Prostate gland (tissue), 2 donors: ENCODE data around the gene OR1I1.

Experiments
- POLR2A ChIP-seq: fragments of 450-650 bp; IDR thresholded peaks from one replicate; pipeline ENCODE4 v1.6.1; 2016; ENCODE audit warnings: antibody characterized with exemption, mild to moderate bottlenecking
- POLR2AphosphoS5 ChIP-seq: sonication (generic); formaldehyde crosslinking; IDR thresholded peaks from one replicate; pipeline ENCODE4 v1.6.1; 2017; ENCODE audit warnings: antibody characterized with exemption
- TF ChIP-seq, protein P1 (sequence below), 4 experiments: fragments of 200-600 bp in 2 of 4; fragments of 450-650 bp in 2 of 4; sonication (generic) in 2 of 4; IDR thresholded peaks; 1 replicate in 3 of 4; 2 replicates in 1 of 4; pipeline ENCODE4 v1.5.1; 2016 to 2019; ENCODE audit warnings: antibody characterized with exemption in 4 of 4, mild to moderate bottlenecking in 2 of 4, moderate library complexity in 2 of 4

DNA sequence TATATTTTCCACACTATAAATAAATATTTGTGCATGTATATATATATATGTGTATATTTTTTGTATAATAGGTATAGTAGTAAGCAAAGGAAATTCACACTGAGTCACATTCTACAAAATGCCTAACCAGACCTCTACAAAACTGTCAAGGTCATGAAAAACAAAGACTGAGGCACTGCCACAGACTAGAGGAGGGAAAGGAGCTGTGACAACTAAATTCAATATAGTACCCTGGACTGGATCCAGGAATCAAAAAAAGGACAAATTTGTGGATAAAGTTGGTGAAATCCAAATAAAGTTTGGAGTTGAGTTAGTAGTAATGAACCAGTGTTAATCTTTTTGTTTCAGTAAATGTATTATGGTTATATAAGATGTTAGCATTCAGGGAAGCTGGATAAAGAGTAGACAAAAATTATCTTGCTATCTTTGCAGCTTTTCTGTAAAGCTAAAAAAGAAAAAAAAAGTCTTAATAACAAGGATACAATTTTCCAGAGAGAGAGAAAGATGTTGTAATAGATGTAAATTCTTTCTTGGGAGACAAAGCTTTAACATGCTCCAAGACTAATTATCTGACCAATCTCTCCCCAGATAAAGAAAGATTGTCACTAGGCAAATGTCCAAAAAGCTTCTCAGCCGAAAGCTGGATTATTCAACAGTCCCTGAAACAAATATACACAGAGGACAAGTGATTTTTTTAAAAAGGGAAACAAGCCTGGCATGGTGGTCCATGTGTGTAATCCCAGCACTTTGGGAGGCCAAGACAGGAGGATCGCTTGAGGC lies 44.3 kb downstream of the OR1I1 start:
- TF ChIP-seq, protein P1, sequence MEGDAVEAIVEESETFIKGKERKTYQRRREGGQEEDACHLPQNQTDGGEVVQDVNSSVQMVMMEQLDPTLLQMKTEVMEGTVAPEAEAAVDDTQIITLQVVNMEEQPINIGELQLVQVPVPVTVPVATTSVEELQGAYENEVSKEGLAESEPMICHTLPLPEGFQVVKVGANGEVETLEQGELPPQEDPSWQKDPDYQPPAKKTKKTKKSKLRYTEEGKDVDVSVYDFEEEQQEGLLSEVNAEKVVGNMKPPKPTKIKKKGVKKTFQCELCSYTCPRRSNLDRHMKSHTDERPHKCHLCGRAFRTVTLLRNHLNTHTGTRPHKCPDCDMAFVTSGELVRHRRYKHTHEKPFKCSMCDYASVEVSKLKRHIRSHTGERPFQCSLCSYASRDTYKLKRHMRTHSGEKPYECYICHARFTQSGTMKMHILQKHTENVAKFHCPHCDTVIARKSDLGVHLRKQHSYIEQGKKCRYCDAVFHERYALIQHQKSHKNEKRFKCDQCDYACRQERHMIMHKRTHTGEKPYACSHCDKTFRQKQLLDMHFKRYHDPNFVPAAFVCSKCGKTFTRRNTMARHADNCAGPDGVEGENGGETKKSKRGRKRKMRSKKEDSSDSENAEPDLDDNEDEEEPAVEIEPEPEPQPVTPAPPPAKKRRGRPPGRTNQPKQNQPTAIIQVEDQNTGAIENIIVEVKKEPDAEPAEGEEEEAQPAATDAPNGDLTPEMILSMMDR (IDR thresholded peaks at IDR 0.05), result no peak
- TF ChIP-seq POLR2AphosphoS5, result no peak
- no peak for TF ChIP-seq POLR2A
